Dermis microvascular lymphatic vessel endothelial cell (primary cell): ENCODE results near the gene CETN1. TPM values are rescaled to one million over a fixed set of nuclear protein-coding genes. Genes with fewer than 3 reads are reported as not detected.
A peak's percentile ranks its signal among the peaks of the same experiment; 100 is the strongest.

Experiments
- DNase-seq, 2 donors: peaks; one replicate each; pipeline versions ENCODE4 v3.0.0 to v3.0.0-alpha.2; 2010; ENCODE audit warnings: low read depth in 2 of 2
- total RNA-seq: library from RNA; depleted of rRNA; stranded (reverse); fragments of >200 nt; gene quantifications from 2 replicates; pipeline ENCODE4 v1.2.1, GENCODE V29; 2014

The CETN1 gene
- total RNA-seq, 1 donor from 2014 or later = not detected

DNA sequence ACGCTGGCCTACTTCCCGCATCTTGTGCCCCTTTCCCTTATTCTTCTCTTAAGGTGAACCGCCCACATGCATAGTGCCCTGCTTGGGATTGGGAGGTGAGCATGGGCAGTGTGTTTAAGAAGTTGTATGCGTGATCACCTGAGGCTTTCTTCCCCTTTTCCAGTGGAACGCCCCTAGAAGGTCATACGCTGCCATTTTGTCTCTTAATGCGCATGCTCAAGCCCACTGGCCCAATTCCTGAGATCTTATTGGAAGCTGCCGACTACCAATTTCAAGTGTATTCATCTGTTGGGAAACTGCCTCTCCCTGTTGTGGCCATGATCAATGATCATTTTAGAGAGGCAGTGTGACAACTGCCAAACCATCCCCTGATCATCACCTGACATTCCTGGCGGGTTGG, 3.3 kb upstream of the CETN1 start:
- no peak for DNase-seq

DNA sequence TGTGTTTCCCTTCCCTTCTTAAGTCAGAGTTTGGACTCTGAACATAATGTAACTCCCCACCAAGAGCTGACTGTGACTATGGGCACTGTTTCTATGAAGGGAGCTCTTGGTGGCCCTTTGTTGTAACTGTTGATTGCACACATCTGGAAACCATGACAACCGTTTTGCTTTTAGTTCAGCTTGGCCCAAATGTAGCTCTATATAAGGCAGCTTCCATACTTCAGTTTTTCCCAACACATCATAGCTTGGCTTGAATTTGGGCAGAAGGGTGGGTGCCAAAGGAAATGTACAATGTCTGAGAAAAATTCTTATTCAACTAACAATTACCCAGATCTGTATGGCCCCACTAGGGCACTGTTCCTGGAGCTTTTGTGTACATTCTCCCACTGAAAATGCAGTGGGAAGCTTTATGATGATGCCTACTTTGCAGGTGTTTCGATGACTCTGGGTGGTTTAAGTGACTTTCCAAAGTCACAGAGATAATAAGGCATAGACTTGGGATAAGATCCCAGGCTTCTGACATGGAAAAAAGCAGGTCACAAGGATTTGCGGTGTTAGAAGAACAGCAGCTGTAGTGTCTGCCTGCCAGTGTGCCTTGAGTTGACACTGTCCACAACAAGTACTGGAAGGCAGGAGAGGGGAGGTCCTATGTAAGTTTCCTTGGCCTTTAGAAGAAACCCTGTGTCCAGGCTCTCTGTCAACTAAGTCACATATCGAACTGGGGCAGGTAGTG, 2.4 kb upstream of the CETN1 start:
- peak in 1 of 2 donors; percentile 12 for DNase-seq

DNA sequence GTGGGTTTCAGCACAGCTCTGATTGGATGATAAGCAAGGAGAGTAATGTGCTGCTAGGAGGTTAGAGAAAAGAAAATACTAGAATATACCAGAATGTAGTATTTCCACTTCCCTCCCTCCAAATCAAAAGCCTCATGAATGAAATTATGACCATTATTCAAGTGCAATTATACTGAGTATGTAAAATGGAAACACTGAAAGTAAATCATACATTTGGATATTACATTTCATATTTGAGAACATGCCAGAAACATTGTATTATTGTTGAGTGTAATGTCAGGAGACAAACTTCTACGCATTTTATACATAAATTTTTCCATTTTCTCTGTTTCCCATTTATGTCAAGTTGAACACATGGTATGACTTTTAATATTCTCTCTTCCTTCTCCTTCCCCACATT, 942 bp upstream of the CETN1 start:
- DNase-seq = no peak

DNA sequence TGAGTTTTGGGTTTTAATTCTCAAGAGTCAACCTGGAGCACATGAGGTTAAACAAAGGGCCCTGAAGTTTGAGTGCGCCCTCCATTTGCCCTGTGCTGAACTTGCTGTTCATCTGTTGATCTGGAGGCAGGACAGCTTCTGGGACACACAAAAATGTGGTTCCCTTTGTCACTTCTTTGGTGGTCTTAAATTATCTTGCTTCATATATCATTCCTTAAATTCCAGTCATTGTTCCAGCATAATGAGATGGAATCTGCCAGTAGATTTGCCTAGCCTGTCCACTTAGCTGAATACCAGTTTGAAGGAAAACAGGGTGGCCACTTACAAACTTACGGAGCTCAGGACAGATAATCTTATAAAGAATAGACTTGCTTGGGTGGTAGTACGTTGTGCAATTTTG, 916 bp downstream of the CETN1 start:
- DNase-seq = no peak

DNA sequence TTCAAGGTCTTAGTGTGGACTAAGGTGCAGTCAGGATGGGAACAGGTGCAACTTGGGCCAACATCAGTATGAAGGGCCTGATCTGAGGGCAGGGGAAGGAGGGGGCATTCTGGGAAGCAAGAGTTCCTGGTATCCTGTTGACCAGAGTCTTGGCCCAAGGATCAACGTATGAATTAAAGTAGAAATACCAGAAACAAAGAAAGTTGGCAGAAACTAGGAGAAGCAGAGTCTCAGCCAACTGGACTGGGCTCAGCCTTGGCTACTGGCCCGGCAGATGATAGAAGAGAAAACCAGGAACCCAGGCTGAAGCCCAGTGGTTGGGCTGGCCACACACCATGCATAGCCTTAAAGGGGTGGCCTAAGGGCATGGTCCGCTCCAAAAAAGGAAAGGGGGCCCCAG, 2.3 kb downstream of the CETN1 start:
- DNase-seq = no peak

DNA sequence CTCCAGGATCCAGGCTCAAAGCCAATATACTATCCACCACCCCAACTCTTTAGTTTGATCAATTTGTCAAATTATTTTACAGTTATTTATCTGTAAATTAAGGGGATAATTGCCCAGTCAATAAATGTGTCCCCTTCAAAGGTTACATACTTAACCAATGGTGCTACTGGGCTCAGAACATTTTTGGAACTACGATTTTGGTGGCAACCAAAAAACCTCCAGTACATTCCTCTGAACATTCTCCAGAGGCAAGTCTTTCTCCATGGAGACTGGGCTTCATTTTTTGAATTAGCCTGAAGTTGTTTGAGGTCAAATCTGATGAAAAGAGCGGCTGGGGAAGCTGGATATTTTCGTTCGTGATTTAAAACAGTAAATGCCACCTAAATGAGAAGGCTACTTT, 14.9 kb downstream of the CETN1 start:
- no peak for DNase-seq

DNA sequence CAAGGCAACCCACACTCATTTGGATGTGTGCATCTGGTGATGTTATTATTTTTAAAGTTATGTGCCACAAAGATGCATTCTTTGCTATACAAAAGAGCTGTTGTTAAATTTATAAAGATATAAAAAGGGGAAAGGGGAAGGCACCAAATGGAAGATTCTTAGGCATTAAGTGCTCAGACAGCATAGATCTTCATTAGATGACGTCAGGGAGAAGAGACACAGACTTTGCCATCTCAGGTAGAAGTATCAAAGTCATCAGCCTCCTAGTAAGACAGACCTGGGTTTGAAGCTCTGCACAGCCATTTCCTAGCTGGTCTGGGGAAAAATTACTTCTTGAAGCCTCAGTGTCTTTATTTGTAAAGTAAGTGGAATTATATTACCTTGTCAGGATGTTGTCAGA, 15.4 kb downstream of the CETN1 start:
- DNase-seq = no peak

DNA sequence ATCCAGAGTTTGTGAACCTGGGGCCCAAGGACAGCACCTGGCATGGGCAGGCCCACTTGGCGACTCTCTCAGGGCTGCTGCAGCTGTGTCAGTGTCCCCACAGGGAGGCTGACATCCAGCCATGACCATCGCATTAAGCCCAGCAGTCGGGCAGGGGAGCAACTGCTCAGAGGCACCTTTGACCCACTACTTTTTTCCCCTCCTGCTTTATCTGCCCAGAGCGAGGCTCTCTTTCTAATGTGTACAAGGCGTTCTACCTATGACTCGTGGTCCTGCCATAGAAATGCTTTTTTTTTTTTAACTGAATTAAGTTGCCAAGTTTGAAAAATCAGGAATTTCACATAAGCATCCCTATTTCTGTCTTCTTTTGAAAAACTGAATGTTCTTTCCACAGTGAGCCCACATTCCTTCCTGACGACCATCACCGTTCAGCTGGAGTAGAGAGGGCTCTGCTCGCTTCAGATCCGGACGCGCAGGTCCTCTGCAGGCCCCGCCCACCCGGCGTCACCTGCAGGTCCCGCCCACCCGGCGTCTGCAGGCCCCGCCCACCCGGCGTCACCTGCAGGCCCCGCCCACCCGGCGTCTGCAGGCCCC, 16.2 kb downstream of the CETN1 start:
- peak in 1 of 2 donors; percentile 7 for DNase-seq

DNA sequence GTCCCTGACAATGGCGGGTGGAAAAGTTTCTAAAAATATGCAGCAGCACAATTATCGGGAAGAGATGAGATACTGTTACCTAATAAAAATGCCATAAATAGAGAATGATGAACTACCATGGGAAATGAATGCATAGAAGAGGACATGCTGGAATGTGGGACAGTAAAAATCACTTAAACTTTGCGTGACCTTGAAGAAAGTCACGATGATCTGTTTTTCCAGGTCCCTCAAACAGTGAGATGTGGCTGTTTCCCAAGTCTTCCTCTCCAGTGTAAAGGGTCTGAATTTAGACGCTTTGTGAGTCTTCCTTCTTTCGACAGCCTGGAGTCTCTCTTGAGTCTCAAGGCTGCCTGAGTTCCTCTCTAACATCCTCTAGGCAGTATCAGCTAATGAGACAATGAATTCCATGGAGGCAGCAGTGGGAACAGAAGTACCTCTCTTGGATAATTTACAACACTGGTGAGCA, 18.0 kb downstream of the CETN1 start:
- no peak for DNase-seq

DNA sequence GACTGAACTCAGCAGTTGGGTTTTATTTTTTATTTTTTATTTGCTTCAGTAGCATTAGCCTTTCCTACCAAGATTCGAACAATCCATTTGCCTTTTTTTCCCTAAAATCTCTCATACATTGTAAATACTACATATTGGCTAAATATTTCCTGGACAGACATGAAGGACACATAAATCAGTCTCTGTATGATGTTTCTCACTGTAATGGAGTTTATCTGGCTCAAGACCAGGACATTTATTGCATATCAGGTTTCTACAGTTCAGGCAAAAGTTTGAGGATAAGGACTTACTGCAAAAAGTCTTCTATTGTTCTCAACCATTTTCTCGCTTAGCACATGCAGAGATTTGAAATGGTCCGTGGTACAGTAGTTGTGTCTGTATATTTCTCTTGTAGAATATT, 19.9 kb downstream of the CETN1 start:
- no peak for DNase-seq

DNA sequence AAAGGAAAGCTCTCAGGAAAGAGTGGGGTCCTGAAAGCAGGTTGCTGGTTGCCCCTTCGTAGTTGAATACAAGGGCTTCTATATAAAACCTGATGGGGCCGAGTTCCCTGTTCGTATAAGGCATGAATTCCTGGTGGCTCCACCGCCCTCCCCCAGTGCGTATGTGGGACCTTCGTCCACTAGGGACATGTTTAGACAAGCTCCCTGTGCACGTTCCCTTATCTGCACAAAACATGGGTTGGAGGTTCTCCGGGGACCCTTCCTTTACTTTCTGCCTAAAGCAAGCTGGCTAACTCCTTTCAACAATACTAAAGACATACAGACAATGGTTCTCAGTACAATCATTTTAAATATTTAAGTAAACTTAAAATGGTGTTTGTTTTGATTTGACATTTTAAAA, 24.6 kb downstream of the CETN1 start:
- no peak for DNase-seq

DNA sequence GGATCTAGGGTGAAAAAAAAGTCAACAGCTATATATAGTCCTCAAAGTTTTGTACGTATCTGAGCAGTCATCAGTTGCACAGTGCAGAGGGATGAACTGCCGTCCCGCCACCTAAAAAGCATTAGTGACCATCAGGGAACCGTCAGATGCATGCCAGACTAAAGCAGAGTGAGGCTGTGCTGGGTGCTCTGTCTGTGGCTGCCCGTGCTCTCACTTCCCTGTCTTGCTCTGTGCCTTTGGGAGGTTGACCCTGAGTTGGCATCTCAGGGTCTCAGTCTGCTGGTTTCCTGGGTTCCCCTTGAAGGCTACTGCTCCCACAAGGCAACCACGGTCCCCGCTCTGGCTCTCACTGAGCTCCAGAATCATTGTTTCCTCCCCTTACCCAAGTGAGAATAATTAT, 27.8 kb downstream of the CETN1 start:
- DNase-seq = no peak

DNA sequence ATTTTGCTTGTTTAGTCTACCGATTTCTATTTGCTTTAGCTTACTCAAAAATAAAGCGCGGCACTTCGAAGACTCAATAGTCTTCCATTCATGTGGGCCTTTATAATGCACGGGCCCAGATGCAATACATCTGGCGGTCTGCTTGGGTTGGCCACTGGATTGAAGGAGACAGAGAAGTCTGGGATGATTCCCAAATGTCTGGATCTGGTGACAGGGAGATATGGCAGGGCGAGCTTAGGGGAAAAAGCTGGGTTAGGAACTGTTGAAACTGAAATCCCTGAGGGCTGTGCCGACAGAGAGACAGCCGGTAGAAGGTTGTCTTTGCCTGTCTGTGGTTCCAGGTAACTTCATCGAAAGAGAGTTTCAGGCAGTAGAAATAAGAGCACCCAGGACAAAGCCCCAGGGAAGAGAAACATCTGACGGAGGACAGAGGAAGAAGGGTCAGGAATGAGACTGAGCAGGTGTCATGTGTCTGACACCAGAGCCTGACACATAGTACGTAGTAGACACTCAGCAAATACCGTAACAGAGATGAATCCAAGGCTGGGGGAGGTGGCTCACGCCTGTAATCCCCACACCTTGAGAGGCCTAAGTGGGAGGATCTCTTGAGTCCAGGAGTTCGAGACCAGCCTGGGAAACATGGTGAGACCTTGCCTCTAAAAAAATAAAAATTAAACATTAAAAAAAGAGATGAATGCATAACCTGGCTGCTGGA, 30.2 kb downstream of the CETN1 start:
- DNase-seq = no peak

DNA sequence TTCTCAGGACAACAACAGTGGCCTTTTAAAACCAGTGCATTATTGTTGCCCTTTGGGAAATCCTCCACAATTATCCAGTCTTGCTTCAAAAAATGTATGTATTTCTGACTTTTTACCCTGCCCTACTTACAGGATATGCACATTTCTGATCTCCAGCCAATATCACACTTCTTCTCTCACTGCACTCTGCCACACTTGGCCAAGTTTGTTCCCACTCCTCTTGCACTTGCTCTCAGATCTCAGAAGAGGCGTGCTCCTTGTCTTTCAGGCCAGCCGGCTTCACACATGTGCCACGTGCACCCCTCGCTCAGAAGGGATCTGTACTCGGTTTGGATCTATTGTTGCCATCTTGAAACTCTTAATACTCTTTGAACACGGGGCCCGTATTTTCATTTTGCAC, 32.0 kb downstream of the CETN1 start:
- no peak for DNase-seq

DNA sequence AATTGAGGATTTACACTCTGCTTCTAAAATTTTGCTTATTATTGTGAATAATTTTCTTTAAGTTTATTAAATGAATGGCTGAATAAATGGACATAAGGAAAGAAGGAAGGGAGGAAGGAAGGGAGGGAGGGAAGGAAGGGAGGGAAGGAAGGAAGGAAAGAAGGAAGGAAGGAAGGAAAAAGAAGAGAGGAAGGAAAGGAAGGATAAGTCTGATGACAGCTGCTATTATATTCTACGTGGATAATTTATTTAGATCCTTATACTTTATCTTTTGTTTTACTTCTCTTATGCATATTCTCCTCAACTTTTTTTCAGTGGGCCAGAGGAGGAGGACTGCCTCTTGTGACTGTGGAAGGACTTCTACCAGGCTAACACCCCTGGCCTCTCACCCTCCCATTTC, 34.0 kb downstream of the CETN1 start:
- no peak for DNase-seq

DNA sequence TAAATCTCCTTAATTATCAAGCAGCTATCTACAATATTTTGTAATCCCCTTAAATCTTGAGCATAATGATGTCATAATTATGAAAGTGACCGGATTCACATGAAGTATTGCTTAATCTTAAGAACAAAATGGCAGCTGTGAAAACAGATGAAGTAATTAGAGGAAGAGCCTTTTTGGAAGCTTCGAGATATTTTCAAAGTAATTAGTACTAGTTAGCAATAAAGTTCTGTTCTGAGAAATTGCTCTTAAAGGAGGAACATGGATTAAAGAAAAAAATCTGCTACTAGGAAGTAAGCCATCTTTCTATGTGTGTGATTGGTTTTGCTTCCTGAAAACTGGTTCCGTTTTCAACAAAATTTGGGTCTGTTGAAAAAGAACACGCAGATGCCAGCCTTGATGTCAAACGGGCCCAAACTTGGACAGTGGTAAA, 34.9 kb downstream of the CETN1 start:
- no peak for DNase-seq

DNA sequence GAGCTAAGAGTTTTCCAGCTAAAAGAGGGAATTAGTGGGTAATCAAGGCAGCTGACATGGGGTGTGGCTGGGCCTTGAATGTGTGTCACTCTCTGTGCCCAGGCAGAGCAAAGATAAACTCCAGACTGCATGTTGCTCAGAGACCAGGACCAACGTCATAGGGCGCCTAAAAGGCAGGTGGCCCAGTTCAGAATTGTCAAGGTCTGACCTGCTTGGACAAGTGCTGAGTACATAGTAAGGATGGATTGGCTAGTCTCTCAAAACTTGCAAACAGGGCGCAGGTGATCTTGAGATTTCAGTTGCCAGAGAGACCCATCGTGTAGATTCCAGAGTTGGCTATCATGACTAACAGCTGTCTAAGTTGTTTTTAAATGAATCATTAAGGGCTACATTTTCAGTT, 35.6 kb downstream of the CETN1 start:
- no peak for DNase-seq

DNA sequence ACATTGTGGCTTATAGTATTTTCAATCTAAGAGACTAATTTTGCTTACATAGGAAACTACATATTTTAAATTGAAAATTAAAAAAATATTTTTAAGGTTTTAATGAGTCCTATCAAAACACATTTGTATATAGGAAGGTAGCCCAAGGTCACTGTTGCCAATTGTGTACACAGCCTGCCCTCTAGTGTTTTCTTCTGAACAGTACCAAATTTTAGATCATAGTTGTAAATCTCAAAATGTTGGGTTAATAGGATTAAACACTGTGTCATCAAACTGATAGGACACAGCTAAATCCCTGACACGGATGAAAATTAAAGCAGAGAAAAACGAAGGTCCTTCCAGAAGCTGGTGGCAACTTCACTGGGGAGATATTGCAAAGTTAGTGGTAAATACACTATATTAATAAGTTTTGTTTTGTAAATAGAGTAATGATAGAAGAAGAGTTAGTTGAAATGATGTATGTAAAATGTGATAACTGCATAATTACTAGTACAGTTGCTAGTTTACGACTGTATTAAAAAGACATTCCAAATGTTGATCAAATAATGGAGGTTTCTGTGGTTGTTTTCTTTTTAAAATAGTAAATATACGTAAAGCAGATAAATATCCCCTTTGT, 36.3 kb downstream of the CETN1 start:
- DNase-seq = peak; percentile 62 to 66

DNA sequence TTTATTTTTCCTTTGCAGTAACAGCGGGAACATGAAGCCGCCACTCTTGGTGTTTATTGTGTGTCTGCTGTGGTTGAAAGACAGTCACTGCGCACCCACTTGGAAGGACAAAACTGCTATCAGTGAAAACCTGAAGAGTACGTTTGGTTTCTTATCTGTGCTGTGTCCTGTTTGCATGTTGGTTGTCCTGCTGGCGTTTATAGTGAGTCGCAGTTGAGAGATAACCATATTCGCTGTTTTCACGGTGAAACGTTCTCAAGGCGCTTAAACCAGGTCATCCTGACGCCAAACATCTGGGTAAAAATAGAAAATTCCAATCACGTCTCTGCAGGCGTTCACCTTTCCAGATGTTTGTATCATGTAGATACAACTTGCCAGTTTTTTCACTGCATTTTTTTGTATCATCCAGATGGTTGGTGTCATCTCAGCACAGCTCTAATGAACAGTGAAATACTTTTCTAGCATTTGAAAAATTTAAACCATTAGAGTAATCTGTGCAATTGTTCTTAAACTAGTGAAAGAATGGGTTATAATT, 37.9 kb downstream of the CETN1 start:
- DNase-seq = no peak

DNA sequence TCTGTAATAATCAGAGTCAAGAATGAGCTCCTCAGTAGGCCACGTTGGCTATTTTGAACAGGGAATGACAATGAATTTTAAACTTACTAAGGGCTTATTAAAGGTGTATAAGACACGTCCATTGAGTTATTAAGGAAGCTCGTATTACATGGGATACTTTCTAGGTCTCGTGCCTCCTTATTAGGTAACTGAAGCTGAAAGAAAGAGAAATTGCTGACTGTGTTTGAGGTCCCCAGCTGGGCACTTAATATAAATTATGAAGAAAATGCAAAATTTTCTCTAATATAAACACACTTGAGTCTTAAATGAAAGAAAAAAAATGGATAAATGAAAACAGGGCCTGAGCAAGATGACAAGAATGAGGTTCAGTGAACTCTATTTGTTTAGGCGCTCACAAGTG, 38.4 kb downstream of the CETN1 start:
- no peak for DNase-seq

DNA sequence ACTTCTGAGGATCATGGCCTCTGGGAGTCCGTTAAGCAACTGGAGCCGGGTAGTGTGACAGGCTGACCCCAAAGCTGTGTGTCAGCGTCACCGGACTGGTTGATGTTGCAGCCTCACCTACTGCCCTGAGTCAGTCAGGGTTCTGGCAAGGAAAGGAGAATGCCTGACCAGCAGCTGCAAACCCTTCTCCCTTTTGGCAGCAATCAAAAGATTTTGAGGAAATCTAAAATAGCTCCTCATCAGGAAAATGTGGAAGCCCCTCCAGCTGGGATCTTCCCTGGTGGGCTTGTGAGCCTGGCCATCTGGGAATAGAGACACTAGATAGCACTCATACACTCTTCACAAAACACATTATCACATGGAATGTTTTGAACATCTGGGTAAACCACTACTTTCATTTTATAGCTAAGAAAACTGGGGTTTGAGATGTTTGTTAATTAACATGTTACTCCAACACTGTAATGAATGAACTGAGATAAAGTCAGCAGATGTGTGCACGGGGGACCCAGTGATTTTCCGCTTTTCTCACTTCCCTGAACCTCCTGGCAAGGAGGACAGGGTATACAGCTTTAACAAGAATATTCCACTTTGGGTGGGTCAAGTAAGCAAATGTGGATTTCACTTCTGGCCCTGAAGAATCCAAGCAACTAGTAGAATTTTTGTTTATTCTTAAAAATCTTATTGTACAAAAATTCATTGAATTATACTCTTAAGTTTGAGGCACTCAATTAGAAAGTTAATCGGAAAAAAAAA, 41.3 kb downstream of the CETN1 start:
- no peak for DNase-seq
